Esophagus muscularis mucosa (tissue), 4 donors: ENCODE measurements around the gene SIK3.

ENCODE experiments used
- EP300 ChIP-seq: sonication (generic); formaldehyde crosslinking; IDR thresholded peaks from one replicate; pipeline ENCODE4 v1.6.1; 2017; ENCODE audit warnings: antibody characterized with exemption
- POLR2A ChIP-seq: fragments of 450-650 bp; IDR thresholded peaks from one replicate; pipeline ENCODE4 v1.6.1; 2017; ENCODE audit warnings: antibody characterized with exemption, moderate library complexity, mild to moderate bottlenecking, low read depth
- POLR2AphosphoS5 ChIP-seq, 2 donors: sonication (generic); formaldehyde crosslinking; IDR thresholded peaks; one replicate each; pipeline ENCODE4 v1.6.1; 2017; ENCODE audit warnings: antibody characterized with exemption in 2 of 2
- TF ChIP-seq, protein P1 (sequence below), 3 experiments: fragments of 200-600 bp in 2 of 3; fragments of 450-650 bp in 1 of 3; sonication (generic) in 2 of 3; IDR thresholded peaks; one replicate each; pipeline ENCODE4 v1.5.1; 2017 to 2019; ENCODE audit warnings: antibody characterized with exemption in 3 of 3, mild to moderate bottlenecking in 2 of 3, moderate library complexity in 1 of 3

DNA sequence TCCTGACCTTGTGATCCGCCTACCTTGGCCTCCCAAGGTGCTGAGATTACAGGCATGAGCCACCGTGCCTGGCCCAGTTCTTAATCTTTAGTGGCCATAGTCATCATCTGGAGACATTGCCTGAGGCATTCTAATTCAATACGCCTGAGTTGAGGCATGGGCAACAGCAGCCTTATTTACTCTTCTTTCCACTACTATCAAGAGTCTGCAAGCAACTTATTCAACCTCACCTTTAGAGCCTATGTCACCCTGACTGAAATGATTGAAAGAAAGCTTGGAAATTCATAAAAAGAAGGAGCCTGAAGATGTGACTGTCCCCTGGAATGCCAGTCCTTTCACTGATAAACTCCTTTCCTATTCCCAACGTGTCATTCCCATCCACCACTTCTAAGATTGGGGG lies 30.1 kb upstream of the SIK3 start:
- no peak for TF ChIP-seq POLR2A
- TF ChIP-seq, protein P1, sequence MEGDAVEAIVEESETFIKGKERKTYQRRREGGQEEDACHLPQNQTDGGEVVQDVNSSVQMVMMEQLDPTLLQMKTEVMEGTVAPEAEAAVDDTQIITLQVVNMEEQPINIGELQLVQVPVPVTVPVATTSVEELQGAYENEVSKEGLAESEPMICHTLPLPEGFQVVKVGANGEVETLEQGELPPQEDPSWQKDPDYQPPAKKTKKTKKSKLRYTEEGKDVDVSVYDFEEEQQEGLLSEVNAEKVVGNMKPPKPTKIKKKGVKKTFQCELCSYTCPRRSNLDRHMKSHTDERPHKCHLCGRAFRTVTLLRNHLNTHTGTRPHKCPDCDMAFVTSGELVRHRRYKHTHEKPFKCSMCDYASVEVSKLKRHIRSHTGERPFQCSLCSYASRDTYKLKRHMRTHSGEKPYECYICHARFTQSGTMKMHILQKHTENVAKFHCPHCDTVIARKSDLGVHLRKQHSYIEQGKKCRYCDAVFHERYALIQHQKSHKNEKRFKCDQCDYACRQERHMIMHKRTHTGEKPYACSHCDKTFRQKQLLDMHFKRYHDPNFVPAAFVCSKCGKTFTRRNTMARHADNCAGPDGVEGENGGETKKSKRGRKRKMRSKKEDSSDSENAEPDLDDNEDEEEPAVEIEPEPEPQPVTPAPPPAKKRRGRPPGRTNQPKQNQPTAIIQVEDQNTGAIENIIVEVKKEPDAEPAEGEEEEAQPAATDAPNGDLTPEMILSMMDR (IDR thresholded peaks at IDR 0.05): no peak
- TF ChIP-seq POLR2AphosphoS5 (IDR thresholded peaks at IDR 0.05): no peak
- TF ChIP-seq EP300: no peak
